A549 (cell line): ENCODE results near the gene SETBP1.

ENCODE experiments used
- CTCF ChIP-seq: fragments of >200 bp; sonication (Bioruptor Twin); formaldehyde crosslinking; IDR thresholded peaks from 3 replicates; pipeline ENCODE4 v1.5.1; 2016
- MAZ ChIP-seq: fragments of 150-350 bp; IDR thresholded peaks from 2 replicates; pipeline ENCODE4 v1.6.1; 2014; ENCODE audit warnings: antibody characterized with exemption, low read depth, low read length, borderline replicate concordance
- ZC3H11A ChIP-seq: fragments of 450-650 bp; IDR thresholded peaks from 2 replicates; pipeline ENCODE4 v1.6.1; 2014; ENCODE audit warnings: antibody characterized with exemption, mild to moderate bottlenecking

- no peak for TF ChIP-seq CTCF
- TF ChIP-seq MAZ = no peak
- TF ChIP-seq ZC3H11A = no peak
These were observed 156.9 kb downstream of the SETBP1 start for GRCh38 chr18:44837482-44838180.
